Aorta (tissue), 5 donors: Measurements from ENCODE around the gene SSPN. TPM values are rescaled to one million over a fixed set of nuclear protein-coding genes. Genes with fewer than 3 reads are reported as not detected.

Experiments used
- ATAC-seq: fragments of 200-7000 bp; cut with Tn5 transposase; one replicate; pipeline ENCODE4 v1.9.1; 2022; ENCODE audit warnings: moderate library complexity; ENCODE audit not compliant: low FRiP score
- DNase-seq, 2 donors: peaks; one replicate each; pipeline ENCODE4 v3.0.0-alpha.2; 2020
- H3K27ac ChIP-seq, 2 donors: one replicate each; pipeline ENCODE4 v1.5.1; 2013; ENCODE audit warnings: low read length in 2 of 2, mild to moderate bottlenecking in 2 of 2, moderate library complexity in 2 of 2, control low read depth in 1 of 2, inconsistent platforms in 1 of 2, low read depth in 1 of 2
- H3K27me3 ChIP-seq, 2 donors: one replicate each; pipeline ENCODE4 v1.6.1; 2013; ENCODE audit warnings: control low read depth in 1 of 2, low read length in 1 of 2, mild to moderate bottlenecking in 1 of 2, moderate library complexity in 1 of 2; ENCODE audit not compliant: insufficient read depth in 2 of 2, control insufficient read depth in 1 of 2
- H3K36me3 ChIP-seq, 2 donors: one replicate each; pipeline ENCODE4 v1.6.1; 2013; ENCODE audit warnings: control low read depth in 1 of 2, low read length in 1 of 2, mild to moderate bottlenecking in 1 of 2; ENCODE audit not compliant: insufficient read depth in 2 of 2, control insufficient read depth in 1 of 2
- H3K4me1 ChIP-seq, 2 donors: one replicate each; pipeline ENCODE4 v1.6.1; 2013; ENCODE audit warnings: low read length in 2 of 2, control low read depth in 1 of 2, mild to moderate bottlenecking in 1 of 2, moderate library complexity in 1 of 2; ENCODE audit not compliant: insufficient read depth in 2 of 2, control insufficient read depth in 1 of 2
- H3K4me3 ChIP-seq, 2 donors: one replicate each; pipeline ENCODE4 v1.5.1; 2013; ENCODE audit warnings: low read length in 2 of 2, control low read depth in 1 of 2, mild to moderate bottlenecking in 1 of 2
- H3K9me3 ChIP-seq: one replicate; pipeline ENCODE4 v1.6.1; 2013; ENCODE audit warnings: mild to moderate bottlenecking, low read length; ENCODE audit not compliant: control insufficient read depth
- WGBS, 2 donors: extraction: QIAGEN DNeasy Blood & Tissue Kit; methylation state at CpG; one replicate each; pipeline ENCODE4 v1.1.7; 2013; 5-methylcytosine and 5-hydroxymethylcytosine counted together
- intact Hi-C, 2 donors: fragments of 100-400 bp; cut with DNase I; formaldehyde crosslinking; loops; one replicate each; pipeline versions ENCODE4 v1.14.2 to v1.15.0; 2022
- long read RNA-seq, 2 donors: library from polyadenylated mRNA; unstranded; transcript quantifications; one replicate each; pipeline ENCODE4 v2.0.0, GENCODE V29; 2020 to 2021
- polyA plus RNA-seq, 2 donors: library from polyadenylated mRNA; stranded (reverse); fragments of 200-250 nt; gene quantifications; one replicate each; pipeline ENCODE4 v1.2.3, GENCODE V29; 2013
- total RNA-seq, 2 donors: library from RNA; stranded (reverse); fragmentation: NEBNext Ultra II Directional; extraction: Animal tissue kit (Norgen Biotek cat#: 25700); gene quantifications; one replicate each; pipeline ENCODE4 v1.2.1, GENCODE V29; 2021
- donor health status: healthy with polysubstance abuse.
- donor health status: Bipolar disorder and iron deficiency.
- donor health status: DM: no; HTN: no; CAD: no.
- donor health status: DM: no; HTN: no; CAD: no.
- donor health status: DM: yes; HTN: yes; CAD: no.

The SSPN gene, protein sequence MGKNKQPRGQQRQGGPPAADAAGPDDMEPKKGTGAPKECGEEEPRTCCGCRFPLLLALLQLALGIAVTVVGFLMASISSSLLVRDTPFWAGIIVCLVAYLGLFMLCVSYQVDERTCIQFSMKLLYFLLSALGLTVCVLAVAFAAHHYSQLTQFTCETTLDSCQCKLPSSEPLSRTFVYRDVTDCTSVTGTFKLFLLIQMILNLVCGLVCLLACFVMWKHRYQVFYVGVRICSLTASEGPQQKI
- total RNA-seq, result 100 to 1,000 TPM in 1 of 2 donors, 10 to 100 TPM in 1; 43.9 to 109 TPM
- polyA plus RNA-seq, result 10 to 100 TPM; 24.5 to 27.3 TPM
- long read RNA-seq, donor 1, full-length matches to known transcripts, result 8 of 17 reads
- long read RNA-seq, donor 1, partial matches to known transcripts, result 0 of 17 reads
- long read RNA-seq, donor 1, other reads (novel, unspliced or antisense), result 9 of 17 reads
- long read RNA-seq, donor 2, full-length matches to known transcripts, result 15 of 22 reads
- long read RNA-seq, donor 2, partial matches to known transcripts, result 0 of 22 reads
- long read RNA-seq, donor 2, other reads (novel, unspliced or antisense), result 7 of 22 reads

DNA sequence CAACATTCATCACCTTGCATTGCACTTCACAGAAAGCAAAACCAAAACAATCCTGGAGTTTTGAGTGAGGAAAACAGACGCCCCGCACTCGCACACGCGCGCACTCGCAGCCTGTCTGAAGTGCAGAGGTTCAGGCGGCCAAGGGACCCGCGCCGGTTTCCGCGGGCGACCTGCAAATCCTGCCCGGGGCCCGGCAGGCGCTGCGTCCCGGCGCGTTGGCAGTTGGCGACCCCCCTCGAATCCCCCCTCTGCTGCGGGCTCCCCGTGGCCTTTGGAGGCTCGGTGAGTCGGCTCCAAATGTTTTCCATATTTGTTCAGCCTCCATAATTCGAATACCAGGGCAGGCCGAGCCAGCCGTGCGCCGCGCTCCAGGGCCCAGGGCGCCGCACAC lies at the start of gene SSPN:
SSPN (plus strand) TSS at position 324 of the 391 bp plus-strand sequence. CDS start 100 bp downstream, outside the sequence.
- DNase-seq (peak; percentile 85 to 92), ATAC-seq (peak; percentile 83)
- H3K4me3 ChIP-seq, result peak within 1 kb of the TSS; percentile 50 to 69
- H3K27me3 ChIP-seq, result no peaks in the 10 kb centered on the region
- WGBS, 2 donors, result 1% methylated on average over 35 of the region's 35 CpGs
- intact Hi-C loops, result loop anchor here (2.0 to 5.0 kb wide), 5 partner anchors 42 to 102 kb away; partner anchors contain the start of gene BHLHE41 (in 1 of the 2)
- peaks cover 0 to 2% of the 10 kb centered on the region in 2 donors for H3K4me1 ChIP-seq
- no peaks in the 10 kb centered on the region for H3K36me3 ChIP-seq
- no peaks in the 10 kb centered on the region for H3K9me3 ChIP-seq
- peak within 1 kb of the TSS; percentile 49 to 78 for H3K27ac ChIP-seq

DNA sequence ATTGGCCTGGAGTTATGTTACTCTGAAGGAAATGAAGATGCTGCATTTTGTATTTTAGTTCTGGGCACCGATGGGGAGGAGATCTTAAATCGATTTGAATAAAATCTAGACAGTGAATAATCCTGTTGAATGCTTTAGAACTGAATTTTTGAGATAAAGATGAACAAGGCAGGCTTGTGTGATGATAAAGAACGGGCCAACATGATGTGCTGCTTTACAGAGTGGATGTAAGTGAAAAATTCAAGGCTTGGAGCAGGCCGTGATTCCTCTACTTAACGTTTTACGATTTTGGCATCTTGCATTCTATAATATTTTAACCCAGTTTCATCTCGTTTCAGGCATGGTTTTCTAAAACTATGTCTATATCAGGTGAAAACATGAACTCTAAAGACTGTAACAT lies 47.1 kb upstream of the SSPN start:
- intact Hi-C loops, result no loop called here
- DNase-seq (no peak), ATAC-seq (no peak)
- Histone ChIP-seq H3K9me3 (no peaks in the 10 kb centered on the region), H3K27me3 (no peaks in the 10 kb centered on the region), H3K4me3 (no peak overlapping the region), H3K27ac (no peak overlapping the region), H3K4me1 (peaks cover 2 to 7% of the 10 kb centered on the region in 2 donors), H3K36me3 (no peaks in the 10 kb centered on the region)
- 83% methylated on average over 7 of the region's 7 CpGs for whole genome bisulfite sequencing, 2 donors

DNA sequence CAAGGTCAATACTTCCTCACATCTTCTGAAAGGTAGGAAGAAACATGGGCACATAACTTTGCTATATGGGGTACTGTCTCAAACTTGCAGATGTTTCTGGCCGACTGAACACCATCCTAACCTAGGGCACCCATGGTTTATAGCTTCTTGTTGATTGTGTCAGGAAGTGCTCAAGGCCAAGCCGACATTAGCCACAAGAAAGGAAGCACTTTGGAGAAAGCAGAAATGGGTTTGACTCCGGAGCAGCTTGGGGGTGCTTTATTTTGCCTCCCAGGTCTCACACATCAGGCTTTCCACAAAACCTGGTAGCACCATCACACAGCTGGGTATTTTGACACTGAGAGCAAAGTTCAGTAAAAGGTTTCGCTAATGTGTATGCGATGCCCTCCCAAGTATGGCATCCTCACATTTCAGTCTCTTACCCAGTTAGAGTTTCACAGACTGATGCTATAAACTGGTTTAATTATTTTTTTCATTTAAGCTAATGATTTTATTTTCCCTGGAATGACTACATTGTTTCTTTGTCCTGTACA lies 45.3 kb upstream of the SSPN start:
- Histone ChIP-seq H3K9me3 (no peaks in the 10 kb centered on the region), H3K27ac (peak overlapping the region in 1 of 2 donors; percentile 32), H3K27me3 (no peaks in the 10 kb centered on the region), H3K4me1 (peaks cover 5 to 7% of the 10 kb centered on the region in 2 donors), H3K36me3 (no peaks in the 10 kb centered on the region), H3K4me3 (no peak overlapping the region)
- 61 to 64% methylated on average over 5 of the region's 5 CpGs for WGBS, 2 donors
- DNase-seq (no peak), ATAC-seq (no peak)
- intact Hi-C loops, result loop anchor here in 1 of 2 donors (5.0 kb wide), 1 partner anchor 127 kb away; no protein-coding TSS in a partner anchor

DNA sequence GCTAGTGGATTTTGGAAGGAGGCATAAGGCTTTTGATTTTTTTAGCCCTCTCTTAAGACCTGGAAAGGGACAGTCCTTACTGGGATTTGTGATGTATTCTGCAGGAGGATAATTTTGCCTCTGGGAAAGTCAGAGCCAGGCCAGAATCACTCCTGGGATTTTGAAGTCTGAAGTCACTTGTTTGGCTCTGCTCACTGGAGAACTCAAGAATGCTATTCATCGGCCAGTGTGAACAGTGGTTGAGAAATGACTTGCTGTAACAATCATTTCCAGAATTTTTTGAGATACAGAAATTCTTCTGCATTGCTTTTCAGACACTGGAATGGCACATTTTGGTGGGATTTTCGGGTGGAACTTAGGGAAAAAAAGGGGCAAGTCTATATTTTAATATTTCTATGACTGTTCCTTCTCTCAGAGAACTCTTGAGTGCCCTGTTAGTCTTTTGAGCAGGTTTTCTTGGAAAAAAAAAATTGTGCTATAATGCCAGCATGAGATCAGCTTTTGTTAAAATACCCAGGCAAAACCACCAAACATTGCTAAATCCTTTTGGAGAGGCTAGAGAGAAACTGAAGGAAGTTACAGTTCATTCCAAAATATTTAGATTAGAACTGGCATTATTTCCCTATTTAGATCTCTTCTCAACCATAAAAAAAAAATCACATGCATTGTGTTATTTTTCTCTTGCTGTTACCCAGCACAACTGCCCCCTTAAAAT lies 44.5 kb upstream of the SSPN start:
- Histone ChIP-seq H3K27me3 (no peaks in the 10 kb centered on the region), H3K36me3 (no peaks in the 10 kb centered on the region), H3K4me1 (peaks cover 5 to 7% of the 10 kb centered on the region in 2 donors), H3K4me3 (no peak overlapping the region), H3K27ac (peak overlapping the region; percentile 28 to 93), H3K9me3 (no peaks in the 10 kb centered on the region)
- intact Hi-C loops, result loop anchor here in 1 of 2 donors (5.0 kb wide), 1 partner anchor 126 kb away; no protein-coding TSS in a partner anchor
- no peak for DNase-seq
- WGBS, 2 donors, result 3 to 7% methylated on average over 2 of the region's 2 CpGs
- ATAC-seq, result peak; percentile 74

DNA sequence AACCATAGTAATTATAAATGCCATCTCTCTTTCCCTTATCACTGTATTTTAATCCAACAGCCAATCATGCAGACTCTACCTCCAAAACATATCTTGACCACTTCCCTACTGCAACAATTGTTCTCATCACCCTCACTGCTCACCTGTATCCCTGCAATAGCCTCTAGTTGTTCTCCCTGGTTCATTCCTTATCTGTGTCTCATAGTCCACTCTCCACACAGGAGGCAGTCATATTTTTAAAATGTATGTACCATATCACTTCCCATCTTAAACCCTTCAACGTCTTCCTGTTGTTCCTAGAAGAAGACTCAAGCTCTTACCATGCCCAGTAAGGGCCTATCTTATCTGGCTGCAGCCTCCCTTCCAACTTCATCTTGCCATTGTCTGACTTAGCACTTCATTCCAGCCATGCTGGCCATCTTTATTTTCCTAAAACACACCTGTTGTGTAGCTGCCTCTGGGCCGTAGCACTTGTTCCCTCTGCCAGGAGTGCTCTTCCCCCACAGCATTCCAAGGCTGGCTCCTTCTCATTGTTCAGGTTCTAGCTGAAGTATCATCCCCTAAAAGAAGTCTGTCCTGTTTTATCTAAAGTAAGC lies 42.8 kb upstream of the SSPN start:
- H3K27me3 ChIP-seq, result no peaks in the 10 kb centered on the region
- H3K27ac ChIP-seq, result peak overlapping the region; percentile 70 to 95
- H3K4me3 ChIP-seq, result no peak overlapping the region
- peaks cover 5 to 7% of the 10 kb centered on the region in 2 donors for H3K4me1 ChIP-seq
- intact Hi-C loops, result loop anchor here (2.0 to 5.0 kb wide), 2 partner anchors 28 to 125 kb away; partner anchors contain the start of gene BHLHE41 (in 1 of the 2)
- H3K36me3 ChIP-seq, result no peaks in the 10 kb centered on the region
- WGBS, 2 donors, result 72 to 78% methylated on average over 2 of the region's 2 CpGs
- ATAC-seq (no peak), DNase-seq (no peak)
- no peaks in the 10 kb centered on the region for H3K9me3 ChIP-seq

DNA sequence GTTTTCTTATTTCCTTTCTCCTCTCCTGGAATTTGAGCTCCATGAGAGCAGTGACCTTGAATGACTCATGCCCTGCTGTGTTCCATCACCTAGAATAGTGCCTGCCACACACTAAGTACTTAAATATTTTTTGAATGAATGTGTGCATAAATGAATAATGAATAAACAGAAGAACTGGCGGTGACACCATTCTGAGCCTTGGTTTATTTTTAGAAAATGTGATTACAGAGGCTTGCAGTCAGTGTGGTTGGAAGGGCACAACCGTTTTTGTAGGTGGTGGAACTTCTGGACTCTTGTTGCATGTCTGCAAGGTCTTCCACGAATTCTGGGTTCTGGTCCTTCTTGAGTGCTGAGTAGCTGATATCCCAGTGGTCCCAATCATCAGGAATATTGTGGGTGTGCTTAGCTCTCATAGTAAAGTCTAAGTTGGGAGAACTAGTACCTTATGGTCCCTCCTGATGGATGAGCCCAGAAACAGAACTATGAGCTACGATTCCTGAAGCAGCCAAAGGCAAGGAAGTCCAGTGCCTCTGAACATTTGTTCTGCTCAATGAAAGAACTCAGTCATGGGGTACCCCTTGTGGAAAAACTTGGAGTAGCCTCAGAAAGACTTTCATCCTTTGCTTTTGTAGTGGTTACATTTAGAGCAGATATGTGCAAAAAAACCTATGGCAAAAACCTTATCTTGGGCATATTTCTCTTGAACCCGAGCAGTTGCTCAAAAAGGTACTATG lies 41.8 kb upstream of the SSPN start:
- peaks cover 5 to 7% of the 10 kb centered on the region in 2 donors for H3K4me1 ChIP-seq
- DNase-seq (no peak), ATAC-seq (peak; percentile 75)
- no peak overlapping the region for H3K4me3 ChIP-seq
- H3K9me3 ChIP-seq, result no peaks in the 10 kb centered on the region
- intact Hi-C loops, result loop anchor here (2.0 to 5.0 kb wide), 2 partner anchors 29 to 124 kb away; partner anchors contain the start of gene BHLHE41 (in 1 of the 2)
- no peaks in the 10 kb centered on the region for H3K36me3 ChIP-seq
- peak overlapping the region; percentile 76 to 88 for H3K27ac ChIP-seq
- WGBS, 2 donors, result 13 to 14% methylated on average over 5 of the region's 5 CpGs
- no peaks in the 10 kb centered on the region for H3K27me3 ChIP-seq

DNA sequence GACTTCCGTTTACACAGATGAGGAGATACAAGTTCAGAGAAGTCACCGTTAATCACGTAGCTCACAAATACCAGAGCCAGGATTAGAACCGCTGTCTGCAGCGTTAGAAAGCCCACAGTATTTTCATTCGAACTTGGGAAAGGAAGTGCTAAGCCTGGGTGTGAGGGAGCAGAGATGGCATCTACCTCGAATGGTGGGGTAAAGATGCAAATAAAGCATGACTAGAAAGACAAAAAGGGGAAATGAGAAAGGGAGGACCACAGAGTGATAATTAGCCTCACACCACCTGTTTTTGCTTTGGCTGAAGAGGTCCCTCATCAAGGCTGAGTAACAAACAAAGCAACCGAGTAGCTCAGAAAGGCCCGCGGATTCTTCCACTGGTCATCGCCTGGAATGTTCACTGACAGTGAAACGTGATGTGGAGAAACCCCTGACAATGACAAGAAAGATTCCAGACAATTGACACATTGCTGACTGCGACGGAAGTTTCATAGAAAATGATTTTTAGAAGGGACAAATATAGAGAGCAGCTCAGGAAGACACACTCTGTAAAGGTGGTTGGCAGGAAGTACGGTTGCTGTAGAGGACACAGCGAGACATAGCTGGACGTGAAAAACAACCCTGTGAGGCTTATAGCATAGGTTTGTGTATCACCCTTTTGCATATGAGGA lies 39.0 kb upstream of the SSPN start:
- no peak for ATAC-seq
- WGBS, 2 donors, result 89 to 91% methylated on average over 17 of the region's 17 CpGs
- intact Hi-C loops, result loop anchor here in 1 of 2 donors (5.0 kb wide), 1 partner anchor 36 kb away; no protein-coding TSS in a partner anchor
- Histone ChIP-seq H3K27ac (no peak overlapping the region), H3K27me3 (no peaks in the 10 kb centered on the region), H3K4me1 (peaks cover 5 to 7% of the 10 kb centered on the region in 2 donors), H3K4me3 (no peak overlapping the region), H3K9me3 (no peaks in the 10 kb centered on the region), H3K36me3 (no peaks in the 10 kb centered on the region)
- DNase-seq, result no peak
